H9 (cell line): Measurements from ENCODE around the gene COL19A1. TPM values are rescaled to one million over a fixed set of nuclear protein-coding genes. Genes with fewer than 3 reads are reported as not detected.

Source experiments
- DNase-seq: peaks from one replicate; pipeline ENCODE4 v3.0.0-alpha.2; 2017
- H2AFZ ChIP-seq: one replicate; pipeline ENCODE4 v1.6.1; 2013; ENCODE audit warnings: mild to moderate bottlenecking, low read length, control low read depth, moderate library complexity
- H2AK5ac ChIP-seq: 2 replicates; pipeline ENCODE4 v1.6.1; 2013; ENCODE audit warnings: low read length, control low read depth, mixed read lengths; ENCODE audit not compliant: insufficient read length
- H2BK120ac ChIP-seq: one replicate; pipeline ENCODE4 v1.6.1; 2013; ENCODE audit warnings: low read depth, mild to moderate bottlenecking, low read length, control low read depth, inconsistent platforms; ENCODE audit not compliant: poor library complexity, severe bottlenecking
- H2BK12ac ChIP-seq: 2 replicates; pipeline ENCODE4 v1.6.1; 2013; ENCODE audit warnings: low read length, control low read depth, mixed read lengths, low read depth; ENCODE audit not compliant: insufficient read length
- H2BK15ac ChIP-seq: 2 replicates; pipeline ENCODE4 v1.6.1; 2013; ENCODE audit warnings: low read depth, low read length, control low read depth
- H2BK20ac ChIP-seq: one replicate; pipeline ENCODE4 v1.6.1; 2013; ENCODE audit warnings: low read depth, mild to moderate bottlenecking, low read length, control low read depth, inconsistent platforms; ENCODE audit not compliant: poor library complexity, severe bottlenecking
- H2BK5ac ChIP-seq: 2 replicates; pipeline ENCODE4 v1.6.1; 2013; ENCODE audit warnings: low read length, control low read depth, mixed read lengths; ENCODE audit not compliant: insufficient read length
- H3K14ac ChIP-seq: 2 replicates; pipeline ENCODE4 v1.6.1; 2013; ENCODE audit warnings: low read length, control low read depth; ENCODE audit not compliant: insufficient read depth
- H3K18ac ChIP-seq: 2 replicates; pipeline ENCODE4 v1.6.1; 2013; ENCODE audit warnings: low read depth, mild to moderate bottlenecking, mixed read lengths, low read length, control low read depth; ENCODE audit not compliant: insufficient read length
- H3K23ac ChIP-seq: 2 replicates; pipeline ENCODE4 v1.6.1; 2013; ENCODE audit warnings: low read length, control low read depth, mixed read lengths, low read depth; ENCODE audit not compliant: insufficient read length
- H3K23me2 ChIP-seq: 2 replicates; pipeline ENCODE4 v1.6.1; 2013; ENCODE audit warnings: low read depth, mild to moderate bottlenecking, mixed read lengths, low read length, control low read depth; ENCODE audit not compliant: insufficient read length, poor library complexity, severe bottlenecking
- H3K27ac ChIP-seq: 2 replicates; pipeline ENCODE4 v1.5.1; 2013; ENCODE audit warnings: low read length, control low read depth, mixed read lengths, low read depth; ENCODE audit not compliant: insufficient read length
- H3K27me3 ChIP-seq: 2 replicates; pipeline ENCODE4 v1.6.1; 2013; ENCODE audit warnings: low read length, control low read depth, inconsistent platforms; ENCODE audit not compliant: insufficient read depth
- H3K4ac ChIP-seq: 2 replicates; pipeline ENCODE4 v1.6.1; 2013; ENCODE audit warnings: low read depth, mild to moderate bottlenecking, control low read depth, inconsistent platforms, low read length, moderate library complexity
- H3K4me1 ChIP-seq: 2 replicates; pipeline ENCODE4 v1.6.1; 2013; ENCODE audit warnings: low read length, control low read depth, inconsistent platforms; ENCODE audit not compliant: insufficient read depth
- H3K4me2 ChIP-seq: 2 replicates; pipeline ENCODE4 v1.6.1; 2013; ENCODE audit warnings: low read length, control low read depth, mixed read lengths; ENCODE audit not compliant: insufficient read length, insufficient read depth
- H3K56ac ChIP-seq: 2 replicates; pipeline ENCODE4 v1.6.1; 2013; ENCODE audit warnings: low read depth, mild to moderate bottlenecking, mixed read lengths, low read length, control low read depth; ENCODE audit not compliant: insufficient read length
- H3K79me1 ChIP-seq: 2 replicates; pipeline ENCODE4 v1.6.1; 2013; ENCODE audit warnings: low read depth, mild to moderate bottlenecking, moderate library complexity, low read length, control low read depth, inconsistent platforms; ENCODE audit not compliant: insufficient read depth, poor library complexity, severe bottlenecking
- H3K79me2 ChIP-seq: 2 replicates; pipeline ENCODE4 v1.6.1; 2013; ENCODE audit warnings: low read length, control low read depth, inconsistent platforms; ENCODE audit not compliant: insufficient read depth
- H3K9ac ChIP-seq: 2 replicates; pipeline ENCODE4 v1.6.1; 2013; ENCODE audit warnings: low read length, control low read depth, mixed read lengths; ENCODE audit not compliant: insufficient read length; ENCODE audit errors: extremely low read depth
- H3K9me3 ChIP-seq: one replicate; pipeline ENCODE4 v1.6.1; 2013; ENCODE audit warnings: low read depth, low read length, inconsistent platforms; ENCODE audit not compliant: control insufficient read depth
- H3T11ph ChIP-seq: one replicate; pipeline ENCODE4 v1.6.1; 2013; ENCODE audit warnings: mild to moderate bottlenecking, low read length, control low read depth, inconsistent platforms
- H4K20me1 ChIP-seq: one replicate; pipeline ENCODE4 v1.6.1; 2013; ENCODE audit not compliant: control insufficient read depth, insufficient read length, insufficient read depth
- H4K5ac ChIP-seq: 2 replicates; pipeline ENCODE4 v1.6.1; 2013; ENCODE audit warnings: low read depth, mild to moderate bottlenecking, mixed read lengths, low read length, control low read depth; ENCODE audit not compliant: insufficient read length
- H4K8ac ChIP-seq: replicated peaks from 2 replicates; pipeline ENCODE4 v1.6.1; 2013; ENCODE audit warnings: low read length, control low read depth, mixed read lengths, low read depth; ENCODE audit not compliant: insufficient read length
- H4K91ac ChIP-seq: 2 replicates; pipeline ENCODE4 v1.6.1; 2013; ENCODE audit warnings: low read depth, mild to moderate bottlenecking, moderate library complexity, mixed read lengths, low read length, control low read depth; ENCODE audit not compliant: insufficient read length
- H3K27ac Mint-ChIP-seq, 3 experiments: 2 replicates in 2 of 3; 3 replicates in 1 of 3; pipeline ENCODE4 v1.8.0; 2020 to 2021; ENCODE audit warnings: mixed read lengths in 3 of 3, mild to moderate bottlenecking in 1 of 3, moderate library complexity in 1 of 3
- H3K27me3 Mint-ChIP-seq: 2 replicates; pipeline ENCODE4 v1.8.0; 2021; ENCODE audit warnings: low read depth, mild to moderate bottlenecking, moderate library complexity, mixed read lengths
- H3K36me3 Mint-ChIP-seq, 3 experiments: 2 replicates in 2 of 3; 3 replicates in 1 of 3; pipeline ENCODE4 v1.8.0; 2020 to 2021; ENCODE audit warnings: low read depth in 3 of 3, mixed read lengths in 3 of 3; ENCODE audit not compliant: insufficient read depth in 1 of 3
- H3K4me1 Mint-ChIP-seq, 2 experiments: 2 replicates each; pipeline ENCODE4 v1.8.0; 2020; ENCODE audit warnings: mixed read lengths in 2 of 2
- H3K4me3 Mint-ChIP-seq, 2 experiments: 2 replicates in 1 of 2; 3 replicates in 1 of 2; pipeline ENCODE4 v1.8.0; 2020 to 2021; ENCODE audit warnings: mild to moderate bottlenecking in 2 of 2, mixed read lengths in 2 of 2, moderate library complexity in 1 of 2
- H3K9me3 Mint-ChIP-seq, 2 experiments: 2 replicates in 1 of 2; 3 replicates in 1 of 2; pipeline ENCODE4 v1.8.0; 2020; ENCODE audit warnings: mild to moderate bottlenecking in 2 of 2, mixed read lengths in 2 of 2, moderate library complexity in 1 of 2
- CTCF ChIP-seq: fragments of 200-600 bp; sonication (generic); conservative IDR thresholded peaks from 3 replicates; pipeline ENCODE4 v1.8.0; 2021; ENCODE audit warnings: antibody characterized with exemption, mild to moderate bottlenecking
- WGBS: extraction: QIAGEN DNeasy Blood & Tissue Kit; methylation state at CpG from one replicate; pipeline ENCODE4 v1.1.7; 2013; ENCODE audit warnings: missing lambda C conversion rate, low lambda C conversion rate, mixed read lengths; ENCODE audit not compliant: insufficient read length; ENCODE audit errors: extremely low coverage; 5-methylcytosine and 5-hydroxymethylcytosine counted together
- total RNA-seq: library from RNA; stranded (reverse); gene quantifications from 2 replicates; pipeline ENCODE4 v1.2.1, GENCODE V29; 2021

The COL19A1 gene
- total RNA-seq, 1 experiment from 2014 or later, result not detected

DNA sequence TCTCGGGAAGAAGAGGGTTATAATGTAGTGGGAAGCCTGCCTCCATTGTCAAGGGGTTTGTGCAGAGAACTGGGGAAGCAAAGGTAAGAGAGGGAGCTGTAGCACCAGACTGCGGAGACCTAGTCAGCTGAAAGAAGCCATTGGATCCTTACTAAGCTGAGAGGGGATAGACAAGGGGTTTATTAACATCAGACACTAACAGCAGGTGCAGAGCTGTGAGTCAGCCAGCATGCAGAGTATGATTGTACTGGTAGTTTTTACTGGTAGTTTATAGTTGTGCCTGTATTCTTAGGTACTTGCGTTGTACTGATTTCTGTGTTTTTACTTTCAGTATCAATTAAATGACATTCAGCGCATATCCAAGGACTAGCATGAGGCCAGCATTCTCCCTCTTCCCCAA is 17.8 kb upstream of the COL19A1 start:
- H3K4me2 ChIP-seq, result no peak overlapping the region
- H4K5ac ChIP-seq, result no peak overlapping the region
- no peak for DNase-seq
- no peaks in the 10 kb centered on the region for H3K4me1 ChIP-seq
- no peak overlapping the region for H3K14ac ChIP-seq
- H3K23ac ChIP-seq, result no peak overlapping the region
- no peak for TF ChIP-seq CTCF
- no peak overlapping the region for H4K91ac ChIP-seq
- no peak overlapping the region for H3T11ph ChIP-seq
- H4K20me1 ChIP-seq, result no peaks in the 10 kb centered on the region
- no peak overlapping the region for H2AFZ ChIP-seq
- no peak overlapping the region for H2BK5ac ChIP-seq
- H2AK5ac ChIP-seq, result no peak overlapping the region
- no peak overlapping the region for H2BK120ac ChIP-seq
- no peak overlapping the region; a peak in 1 of 7 replicates for H3K27ac Mint-ChIP-seq
- H3K9me3 Mint-ChIP-seq, result peaks cover 0 to 3% of the 10 kb centered on the region in 2 experiments; a peak in 1 of 5 replicates
- no peak overlapping the region for H3K9ac ChIP-seq
- no peaks in the 10 kb centered on the region for H3K27me3 Mint-ChIP-seq
- H2BK20ac ChIP-seq, result no peak overlapping the region
- H2BK12ac ChIP-seq, result no peak overlapping the region
- H3K56ac ChIP-seq, result no peak overlapping the region
- H3K4me1 Mint-ChIP-seq, result no peaks in the 10 kb centered on the region; a peak in 1 of 4 replicates
- H2BK15ac ChIP-seq, result no peak overlapping the region
- H3K4me3 Mint-ChIP-seq, result no peak overlapping the region
- no peak overlapping the region for H4K8ac ChIP-seq
- H3K79me2 ChIP-seq, result no peaks in the 10 kb centered on the region
- WGBS, result no CpG with 5 or more reads among the region's 4 CpGs
- no peaks in the 10 kb centered on the region for H3K23me2 ChIP-seq
- no peaks in the 10 kb centered on the region for H3K9me3 ChIP-seq
- peaks cover 0 to 5% (median 0%) of the 10 kb centered on the region in 3 experiments; a peak in 1 of 7 replicates for H3K36me3 Mint-ChIP-seq
- H3K27me3 ChIP-seq, result no peaks in the 10 kb centered on the region
- H3K4ac ChIP-seq, result no peak overlapping the region
- H3K79me1 ChIP-seq, result no peaks in the 10 kb centered on the region
- no peak overlapping the region for H3K27ac ChIP-seq
- H3K18ac ChIP-seq, result no peak overlapping the region
